DOHH2 (cell line): ENCODE data around the gene GTPBP3.
"Not testable (repeated sequence)": the region's sequence is repeated elsewhere in the genome, so short reads cannot be mapped to it uniquely, and the experiment has no call there.

Experiments used
- H3F3A ChIP-seq: fragments of 200-600 bp; sonication (generic), shearing (Covaris generic); 2 replicates; pipeline ENCODE4 v1.6.0; 2016; ENCODE audit warnings: antibody characterized with exemption, mild to moderate bottlenecking; ENCODE audit not compliant: control insufficient read depth, insufficient read depth
- H3K27ac ChIP-seq: fragments of 200-600 bp; sonication (generic); 2 replicates; pipeline ENCODE4 v1.5.1; 2014; ENCODE audit warnings: low read depth, mild to moderate bottlenecking, low read length, moderate library complexity
- H3K27me3 ChIP-seq: fragments of 200-600 bp; sonication (generic); 2 replicates; pipeline ENCODE4 v1.6.1; 2014; ENCODE audit warnings: mild to moderate bottlenecking, low read length, mixed read lengths; ENCODE audit not compliant: control insufficient read depth
- H3K36me3 ChIP-seq: fragments of 200-600 bp; sonication (generic); 2 replicates; pipeline ENCODE4 v1.6.1; 2014; ENCODE audit warnings: mild to moderate bottlenecking, low read length, moderate library complexity, mixed read lengths; ENCODE audit not compliant: control insufficient read depth
- H3K4me1 ChIP-seq: fragments of 200-600 bp; sonication (generic); 2 replicates; pipeline ENCODE4 v1.6.1; 2014; ENCODE audit warnings: mild to moderate bottlenecking, low read length, mixed read lengths; ENCODE audit not compliant: control insufficient read depth
- H3K4me2 ChIP-seq: fragments of 200-600 bp; sonication (generic); 2 replicates; pipeline ENCODE4 v1.6.0; 2014; ENCODE audit warnings: mild to moderate bottlenecking, low read length, moderate library complexity
- H3K4me3 ChIP-seq: fragments of 200-600 bp; sonication (generic); 2 replicates; pipeline ENCODE4 v1.5.1; 2014; ENCODE audit warnings: mild to moderate bottlenecking, low read length, mixed read lengths
- H3K79me2 ChIP-seq: fragments of 200-600 bp; sonication (generic); 2 replicates; pipeline ENCODE4 v1.6.1; 2014; ENCODE audit warnings: mild to moderate bottlenecking, low read length, mixed read lengths; ENCODE audit not compliant: control insufficient read depth
- H3K9me2 ChIP-seq: fragments of 200-600 bp; sonication (generic); replicated peaks from 2 replicates; pipeline ENCODE4 v1.6.1; 2014; ENCODE audit warnings: mild to moderate bottlenecking, low read length, mixed read lengths; ENCODE audit not compliant: control insufficient read depth
- H3K9me3 ChIP-seq: fragments of 200-600 bp; sonication (generic); 2 replicates; pipeline ENCODE4 v1.6.1; 2014; ENCODE audit warnings: antibody characterized with exemption, low read length, mixed read lengths; ENCODE audit not compliant: control insufficient read depth, insufficient read depth
- H4K20me1 ChIP-seq: fragments of 200-600 bp; sonication (generic); 2 replicates; pipeline ENCODE4 v1.6.0; 2014; ENCODE audit warnings: low read depth, mild to moderate bottlenecking, antibody characterized with exemption, low read length, moderate library complexity; ENCODE audit not compliant: control insufficient read depth, insufficient read depth
- EZH2phosphoT487 ChIP-seq: fragments of 200-600 bp; sonication (generic); IDR thresholded peaks from 2 replicates; pipeline ENCODE4 v1.6.1; 2017; ENCODE audit warnings: borderline replicate concordance, mild to moderate bottlenecking, antibody characterized with exemption, low read length, moderate library complexity, mixed read lengths
- TF ChIP-seq, protein P1 (sequence below): fragments of 200-600 bp; sonication (generic); IDR thresholded peaks from one replicate; pipeline ENCODE4 v1.5.1; 2014; ENCODE audit warnings: antibody characterized with exemption, mild to moderate bottlenecking, low read depth, low read length; ENCODE audit not compliant: poor library complexity, severe bottlenecking

Gene GTPBP3

GRCh38 chr19:17293605-17294004 is 43.7 kb upstream of the GTPBP3 start:
- Histone ChIP-seq H3F3A (0 out of 2 replicates have a peak, but pooled peaks cover 3% of the 10 kb centered on the region), H3K27me3 (no peaks in the 10 kb centered on the region), H3K4me3 (peak overlapping the region; percentile 20; the same call in 1 of the 2 replicates), H3K9me3 (0 out of 2 replicates have a peak, but pooled peaks cover 2% of the 10 kb centered on the region), H3K9me2 (no peaks in the 10 kb centered on the region), H4K20me1 (0 out of 2 replicates have a peak, but pooled peaks cover 3% of the 10 kb centered on the region), H3K4me2 (peak overlapping the region; percentile 100), H3K36me3 (peaks cover 4% of the 10 kb centered on the region), H3K27ac (no peak overlapping the region), H3K79me2 (peaks cover 12% of the 10 kb centered on the region), H3K4me1 (peaks cover 27% of the 10 kb centered on the region)
- TF ChIP-seq EZH2phosphoT487: no peak
- TF ChIP-seq, protein P1, sequence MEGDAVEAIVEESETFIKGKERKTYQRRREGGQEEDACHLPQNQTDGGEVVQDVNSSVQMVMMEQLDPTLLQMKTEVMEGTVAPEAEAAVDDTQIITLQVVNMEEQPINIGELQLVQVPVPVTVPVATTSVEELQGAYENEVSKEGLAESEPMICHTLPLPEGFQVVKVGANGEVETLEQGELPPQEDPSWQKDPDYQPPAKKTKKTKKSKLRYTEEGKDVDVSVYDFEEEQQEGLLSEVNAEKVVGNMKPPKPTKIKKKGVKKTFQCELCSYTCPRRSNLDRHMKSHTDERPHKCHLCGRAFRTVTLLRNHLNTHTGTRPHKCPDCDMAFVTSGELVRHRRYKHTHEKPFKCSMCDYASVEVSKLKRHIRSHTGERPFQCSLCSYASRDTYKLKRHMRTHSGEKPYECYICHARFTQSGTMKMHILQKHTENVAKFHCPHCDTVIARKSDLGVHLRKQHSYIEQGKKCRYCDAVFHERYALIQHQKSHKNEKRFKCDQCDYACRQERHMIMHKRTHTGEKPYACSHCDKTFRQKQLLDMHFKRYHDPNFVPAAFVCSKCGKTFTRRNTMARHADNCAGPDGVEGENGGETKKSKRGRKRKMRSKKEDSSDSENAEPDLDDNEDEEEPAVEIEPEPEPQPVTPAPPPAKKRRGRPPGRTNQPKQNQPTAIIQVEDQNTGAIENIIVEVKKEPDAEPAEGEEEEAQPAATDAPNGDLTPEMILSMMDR: no peak

- H3K4me3 ChIP-seq: peak overlapping the region; percentile 20; the same call in 1 of the 2 replicates
- H4K20me1 ChIP-seq: 0 out of 2 replicates have a peak, but pooled peaks cover 3% of the 10 kb centered on the region
- 0 out of 2 replicates have a peak, but pooled peaks cover 2% of the 10 kb centered on the region for H3K9me3 ChIP-seq
- no peak overlapping the region for H3K27ac ChIP-seq
- TF ChIP-seq EZH2phosphoT487: no peak
- TF ChIP-seq, protein P1: no peak
- H3K27me3 ChIP-seq: no peaks in the 10 kb centered on the region
- H3K9me2 ChIP-seq: no peaks in the 10 kb centered on the region
- H3K79me2 ChIP-seq: peaks cover 12% of the 10 kb centered on the region
- 0 out of 2 replicates have a peak, but pooled peaks cover 3% of the 10 kb centered on the region for H3F3A ChIP-seq
- H3K4me1 ChIP-seq: peaks cover 27% of the 10 kb centered on the region
- H3K36me3 ChIP-seq: peaks cover 4% of the 10 kb centered on the region
- H3K4me2 ChIP-seq: peak overlapping the region; percentile 100
Measured at GRCh38 chr19:17294051-17294891, 43.1 kb upstream of the GTPBP3 start.

GRCh38 chr19:17295551-17295950 is 41.8 kb upstream of the GTPBP3 start:
- Histone ChIP-seq H3K79me2 (peaks cover 12% of the 10 kb centered on the region), H3K4me1 (peaks cover 27% of the 10 kb centered on the region)
- H3K36me3 ChIP-seq, H3K4me2 ChIP-seq, H3K27ac ChIP-seq, H4K20me1 ChIP-seq, H3K4me3 ChIP-seq, H3F3A ChIP-seq, H3K9me3 ChIP-seq, H3K27me3 ChIP-seq, H3K9me2 ChIP-seq: not testable (repeated sequence)

GRCh38 chr19:17296273-17296672 is 41.1 kb upstream of the GTPBP3 start:
- Histone ChIP-seq H3K27ac (no peak overlapping the region), H3K9me2 (no peaks in the 10 kb centered on the region), H3K4me3 (no peak overlapping the region), H3K36me3 (peaks cover 4% of the 10 kb centered on the region), H3K4me1 (peaks cover 27% of the 10 kb centered on the region), H3K9me3 (0 out of 2 replicates have a peak, but pooled peaks cover 2% of the 10 kb centered on the region), H3K27me3 (no peaks in the 10 kb centered on the region), H3K4me2 (no peak overlapping the region), H3F3A (0 out of 2 replicates have a peak, but pooled peaks cover 3% of the 10 kb centered on the region), H3K79me2 (peaks cover 12% of the 10 kb centered on the region), H4K20me1 (0 out of 2 replicates have a peak, but pooled peaks cover 3% of the 10 kb centered on the region)
- no peak for TF ChIP-seq EZH2phosphoT487
- TF ChIP-seq, protein P1: no peak
